Type B pancreatic cell (in vitro differentiated cells): Measurements from ENCODE around the gene CDH16. TPM values are rescaled to one million over a fixed set of nuclear protein-coding genes. Genes with fewer than 3 reads are reported as not detected.
A peak's percentile ranks its signal among the peaks of the same experiment; 100 is the strongest.
"Not testable (repeated sequence)": the region's sequence is repeated elsewhere in the genome, so short reads cannot be mapped to it uniquely, and the experiment has no call there.

Experiments
- DNase-seq: peaks from one replicate; pipeline ENCODE4 v3.0.0; 2021; ENCODE audit warnings: mixed read lengths; ENCODE audit not compliant: unreplicated experiment; ENCODE audit errors: extremely low spot score
- H3K27ac Mint-ChIP-seq: 2 replicates; pipeline ENCODE4 v1.8.0; 2021; ENCODE audit warnings: mild to moderate bottlenecking, mixed read lengths
- H3K27me3 Mint-ChIP-seq: 2 replicates; pipeline ENCODE4 v1.8.0; 2021; ENCODE audit warnings: mixed read lengths
- H3K36me3 Mint-ChIP-seq: 2 replicates; pipeline ENCODE4 v1.8.0; 2021; ENCODE audit warnings: mixed read lengths
- H3K4me1 Mint-ChIP-seq: one replicate; pipeline ENCODE4 v1.8.0; 2021; ENCODE audit warnings: mixed read lengths; ENCODE audit not compliant: unreplicated experiment
- H3K4me3 Mint-ChIP-seq: 2 replicates; pipeline ENCODE4 v1.8.0; 2021; ENCODE audit warnings: mild to moderate bottlenecking, mixed read lengths
- H3K9me3 Mint-ChIP-seq: 2 replicates; pipeline ENCODE4 v1.8.0; 2021; ENCODE audit warnings: mixed read lengths
- CTCF ChIP-seq: fragments of 200-600 bp; sonication (generic); conservative IDR thresholded peaks from 2 replicates; pipeline ENCODE4 v1.5.0; 2021; ENCODE audit warnings: antibody characterized with exemption, mild to moderate bottlenecking
- total RNA-seq: library from RNA; stranded (reverse); gene quantifications from 2 replicates; pipeline ENCODE4 v1.2.1, GENCODE V29; 2021; ENCODE audit warnings: low replicate concordance

The CDH16 gene
- total RNA-seq, 1 donor from 2014 or later: 1.7 TPM

GRCh38 chr16:66898933-66899309, 19.8 kb downstream of the CDH16 start:
- no peaks in the 10 kb centered on the region for H3K9me3 Mint-ChIP-seq
- DNase-seq: no peak
- no peak overlapping the region for H3K4me3 Mint-ChIP-seq
- no peaks in the 10 kb centered on the region for H3K36me3 Mint-ChIP-seq
- peaks cover 16% of the 10 kb centered on the region for H3K4me1 Mint-ChIP-seq
- H3K27me3 Mint-ChIP-seq: no peaks in the 10 kb centered on the region
- TF ChIP-seq CTCF: no peak
- peak overlapping the region; percentile 71 for H3K27ac Mint-ChIP-seq

GRCh38 chr16:66898207-66898606, 20.5 kb downstream of the CDH16 start:
- no peaks in the 10 kb centered on the region for H3K9me3 Mint-ChIP-seq
- no peak overlapping the region for H3K4me3 Mint-ChIP-seq
- H3K27me3 Mint-ChIP-seq: no peaks in the 10 kb centered on the region
- DNase-seq: no peak
- TF ChIP-seq CTCF: no peak
- peak overlapping the region; percentile 57 for H3K27ac Mint-ChIP-seq
- H3K4me1 Mint-ChIP-seq: peaks cover 16% of the 10 kb centered on the region
- H3K36me3 Mint-ChIP-seq: no peaks in the 10 kb centered on the region

GRCh38 chr16:66896682-66897081, 22.0 kb downstream of the CDH16 start:
- H3K27me3 Mint-ChIP-seq, DNase-seq, H3K36me3 Mint-ChIP-seq, H3K9me3 Mint-ChIP-seq: not testable (repeated sequence)
- Mint-ChIP-seq H3K27ac (peak overlapping the region; percentile 87), H3K4me1 (peaks cover 16% of the 10 kb centered on the region), H3K4me3 (peak overlapping the region; percentile 37)

GRCh38 chr16:66895999-66896398, 22.7 kb downstream of the CDH16 start:
- H3K36me3 Mint-ChIP-seq: peaks cover 3% of the 10 kb centered on the region
- no peaks in the 10 kb centered on the region for H3K27me3 Mint-ChIP-seq
- no peak for DNase-seq
- no peaks in the 10 kb centered on the region for H3K9me3 Mint-ChIP-seq
- H3K4me1 Mint-ChIP-seq: peaks cover 16% of the 10 kb centered on the region
- H3K27ac Mint-ChIP-seq: peak overlapping the region; percentile 87
- TF ChIP-seq CTCF: no peak
- H3K4me3 Mint-ChIP-seq: no peak overlapping the region

- Mint-ChIP-seq H3K27ac (peak overlapping the region; percentile 87), H3K27me3 (no peaks in the 10 kb centered on the region), H3K4me3 (no peak overlapping the region), H3K4me1 (peaks cover 16% of the 10 kb centered on the region), H3K36me3 (peaks cover 4% of the 10 kb centered on the region), H3K9me3 (no peaks in the 10 kb centered on the region)
- TF ChIP-seq CTCF: no peak
- no peak for DNase-seq
Observed at GRCh38 chr16:66895689-66895979, 23.1 kb downstream of the CDH16 start.

GRCh38 chr16:66894948-66895688, 23.6 kb downstream of the CDH16 start:
- H3K27me3 Mint-ChIP-seq: no peaks in the 10 kb centered on the region
- peaks cover 4% of the 10 kb centered on the region for H3K36me3 Mint-ChIP-seq

More at GRCh38 chr16:66894948-66895688, 23.6 kb downstream of the CDH16 start:
- no peak for DNase-seq
- H3K4me3 Mint-ChIP-seq: no peak overlapping the region
- no peaks in the 10 kb centered on the region for H3K9me3 Mint-ChIP-seq
- peak overlapping the region; percentile 69 for H3K27ac Mint-ChIP-seq
- TF ChIP-seq CTCF: peak; percentile 82
- peaks cover 12% of the 10 kb centered on the region for H3K4me1 Mint-ChIP-seq
